Cardiac septum (tissue), 1 donor: Measurements from ENCODE around the gene C10orf90. TPM values are rescaled to one million over a fixed set of nuclear protein-coding genes. Genes with fewer than 3 reads are reported as not detected.

ENCODE experiments used
- DNase-seq: peaks from one replicate; pipeline ENCODE4 v3.0.0-alpha.2; 2020; ENCODE audit warnings: low spot score
- intact Hi-C: fragments of 100-400 bp; cut with DNase I; formaldehyde crosslinking; loops from one replicate; pipeline ENCODE4 v1.14.0; 2022
- total RNA-seq: library from RNA; stranded (reverse); fragmentation: NEBNext Ultra II Directional; extraction: Animal tissue kit (Norgen Biotek cat#: 25700); gene quantifications from one replicate; pipeline ENCODE4 v1.2.1, GENCODE V29; 2021
- donor health status: DM: no; HTN: no; CAD: no.

The C10orf90 gene
- total RNA-seq, 1 donor from 2014 or later: not detected

DNA sequence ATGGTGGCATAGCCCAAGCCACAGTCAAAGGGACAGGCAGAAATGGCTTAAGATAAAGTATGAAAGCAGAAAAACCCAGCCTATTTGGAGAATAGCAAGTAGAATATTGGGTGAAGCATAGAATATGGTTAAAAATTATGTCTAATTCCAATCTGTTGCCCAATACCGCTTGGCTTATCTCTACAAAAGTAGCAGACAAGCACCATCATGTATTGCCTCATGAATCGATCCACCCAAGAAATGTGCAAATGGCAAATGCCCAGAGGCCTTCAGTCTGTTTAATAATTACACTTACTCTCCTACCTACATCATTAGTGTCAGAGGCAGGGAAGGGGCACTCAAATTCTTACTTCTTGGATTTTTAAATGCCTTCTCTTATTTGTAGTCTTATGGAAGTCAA, 151.3 kb downstream of the C10orf90 start:
- intact Hi-C loops: no loop called here
- no peak for DNase-seq

GRCh38 chr10:126518218-126519080, 152.0 kb downstream of the C10orf90 start:
- no peak for DNase-seq
- intact Hi-C loops: no loop called here

DNA sequence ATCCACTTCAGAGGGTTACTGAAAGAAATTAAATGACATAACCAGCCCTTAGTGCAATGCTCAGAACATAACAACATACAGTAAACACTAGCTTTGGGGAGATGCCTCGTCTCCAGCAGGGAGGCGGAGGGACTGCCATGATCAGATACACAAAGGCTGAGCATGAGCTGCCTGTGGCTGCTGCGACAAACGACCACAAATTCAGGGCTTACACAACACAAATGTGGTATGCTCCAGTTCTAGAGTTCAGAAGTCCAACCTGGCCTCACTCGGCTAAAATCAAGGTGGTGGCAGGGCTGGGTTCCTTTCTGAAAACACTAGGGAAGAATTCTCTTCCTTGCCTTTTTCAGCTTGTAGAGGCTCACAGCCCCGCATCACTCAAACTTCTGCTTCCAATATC, 154.0 kb downstream of the C10orf90 start:
- DNase-seq: no peak
- intact Hi-C loops: no loop called here

DNA sequence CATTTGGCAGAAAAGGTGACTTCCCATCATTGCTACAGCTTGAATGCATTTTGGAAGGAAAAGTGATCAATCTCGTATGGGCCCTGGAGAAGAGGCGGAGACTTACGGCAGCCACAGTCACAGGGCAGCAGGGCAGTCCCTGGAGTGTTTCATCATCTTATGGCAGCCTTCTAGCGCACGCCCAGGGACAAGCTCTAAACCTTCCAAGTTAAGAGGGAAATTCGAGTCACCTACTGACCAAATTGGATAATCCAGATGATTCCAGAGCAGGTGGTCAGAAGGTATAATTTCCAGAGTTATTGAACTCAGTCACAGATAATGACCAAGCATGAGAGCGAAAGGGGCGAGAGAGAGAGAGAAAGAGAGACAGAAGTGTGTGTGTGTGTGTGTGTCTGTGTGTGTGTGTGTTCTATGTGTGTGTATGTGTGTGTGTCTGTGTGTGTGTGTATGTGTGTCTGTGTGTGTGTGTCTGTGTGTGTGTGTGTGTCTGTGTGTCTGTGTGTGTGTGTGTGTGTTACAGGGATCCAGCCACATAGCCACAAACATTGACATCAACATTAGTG, 158.5 kb downstream of the C10orf90 start:
- intact Hi-C loops: no loop called here

GRCh38 chr10:126509182-126509581, 161.3 kb downstream of the C10orf90 start:
- intact Hi-C loops: no loop called here
- no peak for DNase-seq

More for the DNA sequence above, 158.5 kb downstream of the C10orf90 start:
- peak; percentile 20 for DNase-seq

- no peak for DNase-seq
- intact Hi-C loops: no loop called here
These were observed 161.9 kb downstream of the C10orf90 start for GRCh38 chr10:126508535-126509040.

GRCh38 chr10:126504761-126505112, 165.8 kb downstream of the C10orf90 start:
- intact Hi-C loops: loop anchor here (5.0 kb wide), 3 partner anchors 117 to 572 kb away; partner anchors contain the start of gene ADAM12
- no peak for DNase-seq

DNA sequence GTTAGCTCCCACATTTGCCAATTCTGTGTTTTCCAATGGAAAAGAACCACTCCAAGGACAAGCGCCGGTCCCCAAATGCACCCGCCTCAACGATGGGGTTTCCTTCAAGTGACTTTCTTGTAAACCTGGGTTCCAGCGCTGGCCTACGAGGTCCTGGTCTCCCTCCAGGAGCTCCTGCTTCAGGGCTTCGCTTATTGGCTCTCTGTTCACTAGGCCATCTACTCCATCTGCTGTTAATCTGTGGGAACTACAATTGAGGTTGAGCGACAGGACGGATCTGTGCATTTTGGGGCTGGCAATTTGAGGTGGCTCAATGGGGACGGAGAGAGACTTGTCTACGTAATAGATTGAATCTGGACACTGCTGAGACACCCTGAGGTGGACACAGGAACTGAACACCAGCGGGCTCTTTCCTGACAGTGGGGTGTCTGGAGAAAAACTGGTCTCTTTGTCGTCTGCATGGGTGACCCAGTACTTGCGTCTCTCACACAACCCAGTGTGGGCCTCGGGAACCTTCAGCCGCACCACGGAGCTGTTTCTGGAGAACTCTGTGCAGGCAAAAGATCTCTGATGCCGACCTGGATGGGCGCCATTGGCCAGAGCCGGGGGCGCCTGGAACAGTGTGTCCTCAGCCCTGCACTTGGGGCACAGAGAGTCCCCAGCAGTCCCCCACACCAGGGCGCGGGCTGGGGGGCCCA, 166.3 kb downstream of the C10orf90 start:
- DNase-seq: no peak
- intact Hi-C loops: loop anchor here (5.0 kb wide), 3 partner anchors 117 to 572 kb away; partner anchors contain the start of gene ADAM12

- intact Hi-C loops: loop anchor here (5.0 kb wide), 3 partner anchors 116 to 571 kb away; partner anchors contain the start of gene ADAM12
- DNase-seq: no peak
These were observed 167.0 kb downstream of the C10orf90 start for GRCh38 chr10:126503392-126504062.

- DNase-seq: no peak
- intact Hi-C loops: loop anchor here (5.0 kb wide), 3 partner anchors 115 to 570 kb away; partner anchors contain the start of gene ADAM12
These were observed 168.1 kb downstream of the C10orf90 start for GRCh38 chr10:126502441-126502840.

GRCh38 chr10:126501828-126502227, 168.7 kb downstream of the C10orf90 start:
- no peak for DNase-seq
- intact Hi-C loops: loop anchor here (5.0 kb wide), 3 partner anchors 115 to 570 kb away; partner anchors contain the start of gene ADAM12

DNA sequence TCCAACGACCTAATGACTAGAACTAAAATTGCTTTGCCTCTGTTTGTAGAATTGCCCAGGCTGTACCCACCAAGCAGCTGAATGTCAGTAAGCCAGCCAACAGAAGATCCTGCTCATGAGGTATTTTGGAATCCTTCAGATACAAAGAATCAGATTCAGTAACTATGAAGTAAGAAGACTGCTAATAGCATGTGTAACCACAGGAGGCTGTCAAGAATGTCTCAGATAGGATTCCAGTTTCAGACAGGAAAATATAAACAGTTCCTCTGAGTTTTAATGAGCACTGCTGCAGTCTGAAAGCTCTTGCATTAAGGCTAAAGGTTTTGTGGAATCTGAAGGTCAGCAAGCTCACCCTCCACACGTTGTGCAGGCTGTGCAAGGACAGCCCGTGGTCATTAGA, 169.6 kb downstream of the C10orf90 start:
- intact Hi-C loops: loop anchor here (5.0 kb wide), 3 partner anchors 114 to 569 kb away; partner anchors contain the start of gene ADAM12

DNA sequence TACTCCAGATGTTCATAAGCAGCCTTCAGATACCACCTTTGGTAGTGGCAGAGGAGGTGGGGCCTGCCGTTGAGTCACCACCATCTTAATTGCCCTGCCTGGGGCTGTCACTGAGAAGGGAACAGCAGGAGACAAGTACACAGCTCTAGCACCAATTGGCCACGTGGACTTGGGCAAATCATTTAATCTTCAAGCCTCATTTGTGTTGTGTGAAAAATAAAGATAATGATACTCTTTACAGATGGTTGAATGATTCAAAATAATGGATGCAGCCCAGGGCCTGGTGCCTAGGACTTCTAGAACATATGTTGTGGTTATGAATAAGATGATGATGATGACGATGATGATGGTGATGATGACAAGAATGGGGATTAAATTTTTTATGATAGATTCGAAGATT, 170.3 kb downstream of the C10orf90 start:
- DNase-seq: no peak
- intact Hi-C loops: loop anchor here (5.0 kb wide), 3 partner anchors 113 to 568 kb away; partner anchors contain the start of gene ADAM12

More for the DNA sequence above, 169.6 kb downstream of the C10orf90 start:
- DNase-seq: no peak

GRCh38 chr10:126499744-126500143, 170.7 kb downstream of the C10orf90 start:
- intact Hi-C loops: loop anchor here (5.0 kb wide), 3 partner anchors 112 to 567 kb away; partner anchors contain the start of gene ADAM12
- no peak for DNase-seq

- intact Hi-C loops: no loop called here
- no peak for DNase-seq
These were observed 172.8 kb downstream of the C10orf90 start for GRCh38 chr10:126497672-126498071.

DNA sequence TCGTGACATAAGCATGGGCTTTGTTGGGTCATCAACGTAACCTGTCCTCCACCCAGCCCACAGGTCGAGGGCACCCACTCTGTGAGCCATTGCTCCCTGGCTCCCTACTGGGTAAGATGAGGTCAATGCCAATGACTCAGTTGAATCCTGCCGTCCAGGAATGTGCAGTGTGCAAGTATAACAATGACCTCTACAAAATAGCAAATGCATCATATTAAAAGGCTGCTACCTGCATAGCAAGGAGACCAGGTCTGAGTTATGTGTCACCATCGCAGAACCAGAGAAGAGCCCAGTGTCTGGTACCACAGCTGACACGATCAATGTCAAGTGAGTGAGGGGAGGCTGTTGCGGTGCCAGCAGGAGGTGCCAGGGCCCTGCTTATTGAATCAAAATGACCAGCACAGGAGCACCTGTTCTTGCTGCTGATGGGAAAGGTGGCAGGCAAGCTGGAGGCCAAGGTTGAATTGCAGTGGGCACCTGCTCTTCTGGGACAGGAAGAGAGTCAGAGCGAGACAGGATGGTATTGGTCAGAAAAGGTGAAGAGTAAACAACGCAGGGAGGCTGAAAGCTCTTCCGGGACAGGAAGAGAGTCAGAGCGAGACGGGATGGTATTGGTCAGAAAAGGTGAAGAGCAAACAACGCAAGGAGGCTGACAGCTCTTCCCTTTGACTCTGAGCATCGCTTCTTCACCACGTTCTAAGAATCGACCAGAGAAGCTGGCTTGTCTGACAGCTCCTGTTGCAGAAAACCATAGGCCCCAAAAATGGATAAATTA, 173.5 kb downstream of the C10orf90 start:
- no peak for DNase-seq
- intact Hi-C loops: no loop called here

DNA sequence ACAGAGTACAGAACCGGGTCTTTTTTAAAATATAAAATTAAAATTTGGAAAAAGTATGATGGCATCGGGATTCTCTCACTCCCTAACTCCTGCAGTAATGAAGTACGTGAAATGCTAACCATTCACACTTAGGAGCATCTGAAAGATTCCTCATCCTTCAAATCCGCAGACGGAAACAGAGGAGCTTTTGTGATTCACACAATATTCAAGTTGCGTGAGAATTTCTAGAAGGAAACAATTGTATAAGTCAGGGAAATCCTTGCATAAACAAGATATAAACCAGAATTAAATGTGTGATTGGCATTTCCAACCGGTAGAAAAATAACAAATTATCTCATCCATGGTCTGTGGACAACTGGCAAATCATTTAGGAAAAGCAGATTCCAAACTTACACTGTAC, 179.0 kb downstream of the C10orf90 start:
- intact Hi-C loops: no loop called here
- DNase-seq: no peak

DNA sequence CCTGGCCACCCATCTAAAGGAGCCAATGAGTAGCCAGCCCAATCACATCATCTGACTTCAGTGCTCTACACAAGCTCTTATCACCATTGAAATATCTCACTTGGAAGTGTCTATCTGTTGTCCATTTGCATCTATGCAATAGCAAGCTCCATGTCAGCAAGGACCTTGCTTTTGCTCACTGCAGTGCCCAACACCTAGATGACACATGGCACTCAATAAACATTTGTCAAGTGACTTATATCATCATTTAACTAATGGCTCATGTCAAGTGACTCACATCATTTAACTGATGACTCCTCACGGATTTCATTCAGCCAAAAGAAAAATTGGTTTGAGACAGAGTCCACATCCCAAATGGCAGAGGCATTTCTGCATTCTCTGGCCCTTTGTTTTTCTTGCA, 189.3 kb downstream of the C10orf90 start:
- intact Hi-C loops: no loop called here

More for the DNA sequence above, 189.3 kb downstream of the C10orf90 start:
- DNase-seq: no peak
